ENCODE measurements around the gene KRT72.

KRT72 gene

DNA sequence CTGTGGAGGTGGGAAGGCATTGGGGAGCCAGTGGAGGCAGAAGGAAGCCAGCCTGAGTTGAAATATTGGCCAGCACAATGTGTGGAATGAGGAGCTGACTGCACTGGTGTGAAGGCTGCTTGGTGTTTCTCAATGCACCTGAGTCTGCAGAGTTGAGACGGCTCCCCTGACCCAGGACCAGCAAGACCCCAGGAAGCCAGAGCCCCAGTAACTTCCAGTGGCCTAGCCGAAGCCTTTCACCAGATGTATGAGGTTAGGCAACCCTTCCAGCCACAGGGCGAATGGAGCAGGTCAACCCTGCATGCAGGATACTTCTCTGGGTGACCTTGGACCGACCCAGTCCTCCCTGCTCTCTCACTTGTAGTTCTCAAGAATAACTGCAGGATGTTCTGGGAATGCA, 30.0 kb upstream of the KRT72 start:
- H3K4me3 ChIP-seq (ENCODE audit: low read depth, low read length): no peak overlapping the region

DNA sequence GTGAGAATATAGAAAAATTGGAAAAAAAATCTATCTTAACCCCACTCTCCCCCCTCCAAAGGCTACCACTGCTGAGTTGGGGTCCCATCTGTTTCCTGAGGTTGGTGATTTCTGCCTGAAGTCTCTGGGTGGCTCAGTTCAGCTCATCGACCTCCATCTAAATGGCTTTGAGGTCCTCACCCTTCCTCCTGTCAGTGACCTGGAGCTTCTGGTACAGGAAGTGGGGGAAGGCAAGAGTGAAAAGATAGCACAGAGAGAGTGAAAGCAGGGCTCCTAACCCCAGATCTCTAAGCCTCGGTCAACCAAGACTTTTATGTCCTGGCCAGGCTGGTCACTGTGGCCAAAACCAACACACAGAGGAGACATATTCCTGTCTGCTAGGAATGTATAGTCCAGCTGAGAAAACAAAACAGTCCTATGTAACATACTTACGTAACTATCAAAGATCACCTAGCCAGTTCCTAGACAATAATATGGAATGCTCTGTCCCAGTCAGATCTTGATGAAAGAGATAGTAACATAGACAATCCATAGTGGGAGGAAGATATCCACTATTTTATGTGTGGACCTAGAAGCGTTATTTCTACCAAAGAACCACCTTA, 29.4 kb upstream of the KRT72 start:
- TF ChIP-seq, protein P1, sequence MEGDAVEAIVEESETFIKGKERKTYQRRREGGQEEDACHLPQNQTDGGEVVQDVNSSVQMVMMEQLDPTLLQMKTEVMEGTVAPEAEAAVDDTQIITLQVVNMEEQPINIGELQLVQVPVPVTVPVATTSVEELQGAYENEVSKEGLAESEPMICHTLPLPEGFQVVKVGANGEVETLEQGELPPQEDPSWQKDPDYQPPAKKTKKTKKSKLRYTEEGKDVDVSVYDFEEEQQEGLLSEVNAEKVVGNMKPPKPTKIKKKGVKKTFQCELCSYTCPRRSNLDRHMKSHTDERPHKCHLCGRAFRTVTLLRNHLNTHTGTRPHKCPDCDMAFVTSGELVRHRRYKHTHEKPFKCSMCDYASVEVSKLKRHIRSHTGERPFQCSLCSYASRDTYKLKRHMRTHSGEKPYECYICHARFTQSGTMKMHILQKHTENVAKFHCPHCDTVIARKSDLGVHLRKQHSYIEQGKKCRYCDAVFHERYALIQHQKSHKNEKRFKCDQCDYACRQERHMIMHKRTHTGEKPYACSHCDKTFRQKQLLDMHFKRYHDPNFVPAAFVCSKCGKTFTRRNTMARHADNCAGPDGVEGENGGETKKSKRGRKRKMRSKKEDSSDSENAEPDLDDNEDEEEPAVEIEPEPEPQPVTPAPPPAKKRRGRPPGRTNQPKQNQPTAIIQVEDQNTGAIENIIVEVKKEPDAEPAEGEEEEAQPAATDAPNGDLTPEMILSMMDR (IDR thresholded peaks at IDR 0.05; ENCODE audit: control insufficient read depth, extremely low read depth, insufficient read depth): no peak
- peak; percentile 82 for DNase-seq (ENCODE audit: low read depth)
- no peak overlapping the region for H3K4me3 ChIP-seq (ENCODE audit: low read depth, low read length)

More for the DNA sequence above, 30.0 kb upstream of the KRT72 start:
- no peak for DNase-seq (ENCODE audit: low read depth)
- TF ChIP-seq, protein P1 (IDR thresholded peaks at IDR 0.05; ENCODE audit: control insufficient read depth, extremely low read depth, insufficient read depth): no peak

DNA sequence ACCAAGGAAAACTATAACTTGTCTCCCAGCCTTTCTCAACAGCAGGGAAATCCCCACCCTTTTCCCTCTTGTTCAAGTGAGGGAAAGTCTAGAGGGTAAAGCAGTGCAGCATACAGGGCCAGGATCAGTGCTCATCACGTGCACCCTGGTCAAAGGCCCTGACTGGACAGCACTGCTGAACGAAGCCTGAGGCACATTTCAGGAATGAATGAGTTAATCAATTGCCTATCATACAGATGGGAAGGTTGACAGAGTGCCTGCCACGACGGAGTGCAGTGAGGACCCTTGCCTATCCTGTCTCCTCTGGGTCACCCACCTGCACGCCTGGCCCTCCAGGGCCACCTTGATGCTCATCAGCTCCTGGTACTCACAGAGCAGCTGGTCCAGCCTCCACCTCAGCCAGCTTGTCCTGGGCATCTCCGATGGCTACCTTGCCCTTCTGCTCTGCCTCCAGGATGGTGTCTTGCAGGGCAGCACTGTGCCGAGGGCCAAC, 28.8 kb upstream of the KRT72 start:
- TF ChIP-seq, protein P1 (IDR thresholded peaks at IDR 0.05; ENCODE audit: control insufficient read depth, extremely low read depth, insufficient read depth): no peak
- no peak for DNase-seq (ENCODE audit: low read depth)
- no peak overlapping the region for H3K4me3 ChIP-seq (ENCODE audit: low read depth, low read length)

DNA sequence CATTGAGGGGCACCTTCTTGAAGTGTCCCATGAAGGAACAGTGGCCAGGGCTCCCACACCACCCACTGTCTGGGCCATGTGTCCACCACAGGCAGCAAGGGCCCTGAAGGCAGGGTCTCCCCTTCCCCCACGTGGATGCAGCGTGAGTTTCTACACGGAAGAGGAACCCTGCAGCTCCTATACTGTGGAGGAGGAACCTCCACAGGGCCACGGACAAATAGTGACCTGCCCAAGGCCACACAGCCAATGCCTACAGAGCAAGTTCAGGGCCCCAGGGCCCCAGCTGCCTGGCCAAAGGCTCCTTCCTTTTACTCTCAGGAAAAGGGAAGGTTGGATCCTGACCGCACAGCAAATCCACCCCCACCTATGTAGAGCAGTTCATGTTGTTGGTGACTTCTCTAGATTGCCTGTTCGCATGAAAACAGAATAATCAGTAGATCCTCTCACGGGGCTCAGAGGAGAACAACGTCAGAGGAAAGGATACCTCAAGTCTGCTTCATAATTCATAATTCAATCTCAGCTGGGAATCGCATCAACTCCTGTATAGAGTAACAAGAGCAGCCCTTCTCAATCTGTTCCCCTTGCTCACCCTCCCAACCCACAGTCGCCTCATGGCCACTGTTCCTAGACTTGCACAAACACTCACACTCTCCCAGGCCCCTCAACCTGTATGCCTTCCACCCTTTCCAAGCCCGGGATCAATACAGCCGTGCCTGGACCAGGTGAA, 28.2 kb upstream of the KRT72 start:
- H3K4me3 ChIP-seq (ENCODE audit: low read depth, low read length): no peak overlapping the region
- no peak for DNase-seq (ENCODE audit: low read depth)
- TF ChIP-seq, protein P1 (IDR thresholded peaks at IDR 0.05; ENCODE audit: control insufficient read depth, extremely low read depth, insufficient read depth): no peak

DNA sequence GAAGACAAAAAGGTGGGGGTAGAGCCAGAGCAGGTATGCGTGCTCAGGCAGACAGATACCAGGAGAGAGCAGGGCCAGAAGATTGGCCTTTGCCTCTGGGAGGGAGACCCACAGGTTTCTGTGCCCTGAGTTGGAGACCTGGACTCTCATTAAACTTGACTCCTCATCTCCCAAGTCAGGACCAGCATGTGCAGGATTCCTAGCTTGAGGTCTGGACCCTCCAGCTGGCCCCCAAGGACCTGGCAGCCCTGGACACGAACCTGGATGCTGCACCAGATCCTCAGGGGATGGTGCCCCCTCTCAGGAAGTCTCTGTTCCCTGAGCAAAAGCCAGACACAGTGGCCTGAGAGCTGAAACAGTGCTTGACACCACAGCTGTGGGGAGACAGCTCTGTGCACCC, 27.6 kb upstream of the KRT72 start:
- H3K4me3 ChIP-seq (ENCODE audit: low read depth, low read length): no peak overlapping the region
- TF ChIP-seq, protein P1 (IDR thresholded peaks at IDR 0.05; ENCODE audit: control insufficient read depth, extremely low read depth, insufficient read depth): no peak

DNA sequence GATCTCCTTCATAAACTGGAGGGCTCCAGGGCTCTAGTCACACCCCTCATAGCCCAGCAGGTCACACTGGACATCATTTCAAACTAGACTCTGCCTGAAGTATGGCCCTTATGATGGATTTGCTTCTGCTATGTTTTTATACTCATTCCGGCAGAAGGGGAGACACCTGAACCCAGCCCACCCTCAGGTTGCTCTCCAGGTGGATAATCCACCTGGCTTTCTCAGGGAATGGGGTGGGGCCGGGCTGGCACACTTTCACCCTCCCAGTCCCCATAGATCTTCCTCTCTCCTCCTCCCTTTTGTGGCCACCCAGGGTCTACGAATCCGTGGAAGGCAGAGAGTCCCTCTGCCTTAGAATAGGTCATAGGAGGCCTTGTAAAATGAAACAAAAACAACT, 26.8 kb upstream of the KRT72 start:
- TF ChIP-seq, protein P1 (IDR thresholded peaks at IDR 0.05; ENCODE audit: control insufficient read depth, extremely low read depth, insufficient read depth): no peak
- no peak for DNase-seq (ENCODE audit: low read depth)
- no peak overlapping the region for H3K4me3 ChIP-seq (ENCODE audit: low read depth, low read length)

More for the DNA sequence above, 27.6 kb upstream of the KRT72 start:
- no peak for DNase-seq (ENCODE audit: low read depth)

All from LNCaP clone FGC (cell line).